ENCODE results near the gene GBA2.

Gene GBA2

GRCh38 chr9:35729101-35729500 lies 19.9 kb downstream of the GBA2 start:
- H3K9me3 ChIP-seq (ENCODE audit: control insufficient read depth, insufficient read depth, low read length): no peaks in the 10 kb centered on the region
- H3K4me3 ChIP-seq (ENCODE audit: low read depth, low read length): peak overlapping the region; percentile 22; the same call in 1 of the 2 replicates
- no peaks in the 10 kb centered on the region for H3K27me3 ChIP-seq (ENCODE audit: control insufficient read depth, insufficient read depth, low read length)
- H3K27ac ChIP-seq (ENCODE audit: low read depth, low read length): peak overlapping the region; percentile 48
- H3K36me3 ChIP-seq (ENCODE audit: control insufficient read depth, insufficient read depth, low read length): peaks cover 16% of the 10 kb centered on the region
- H3K4me1 ChIP-seq (ENCODE audit: control insufficient read depth, insufficient read depth, low read length): peaks cover 53% of the 10 kb centered on the region
- H3K9ac ChIP-seq (ENCODE audit: low read depth, low read length): no peak overlapping the region

GRCh38 chr9:35728041-35728971 lies 20.7 kb downstream of the GBA2 start:
- H3K27me3 ChIP-seq (ENCODE audit: control insufficient read depth, insufficient read depth, low read length): no peaks in the 10 kb centered on the region
- H3K9ac ChIP-seq (ENCODE audit: low read depth, low read length): peak overlapping the region; percentile 50
- H3K27ac ChIP-seq (ENCODE audit: low read depth, low read length): peak overlapping the region; percentile 93
- no peaks in the 10 kb centered on the region for H3K9me3 ChIP-seq (ENCODE audit: control insufficient read depth, insufficient read depth, low read length)
- peak overlapping the region; percentile 51 for H3K4me3 ChIP-seq (ENCODE audit: low read depth, low read length)
- peaks cover 24% of the 10 kb centered on the region for H3K36me3 ChIP-seq (ENCODE audit: control insufficient read depth, insufficient read depth, low read length)
- H3K4me1 ChIP-seq (ENCODE audit: control insufficient read depth, insufficient read depth, low read length): peaks cover 48% of the 10 kb centered on the region

- Histone ChIP-seq H3K9ac (ENCODE audit: low read depth, low read length) (peak overlapping the region; percentile 50), H3K9me3 (ENCODE audit: control insufficient read depth, insufficient read depth, low read length) (no peaks in the 10 kb centered on the region), H3K36me3 (ENCODE audit: control insufficient read depth, insufficient read depth, low read length) (peaks cover 29% of the 10 kb centered on the region), H3K27me3 (ENCODE audit: control insufficient read depth, insufficient read depth, low read length) (no peaks in the 10 kb centered on the region), H3K27ac (ENCODE audit: low read depth, low read length) (peak overlapping the region; percentile 93), H3K4me3 (ENCODE audit: low read depth, low read length) (peak overlapping the region; percentile 51), H3K4me1 (ENCODE audit: control insufficient read depth, insufficient read depth, low read length) (peaks cover 48% of the 10 kb centered on the region)
Measured at GRCh38 chr9:35727676-35728040, 21.4 kb downstream of the GBA2 start.

- H3K4me1 ChIP-seq (ENCODE audit: control insufficient read depth, insufficient read depth, low read length): peaks cover 48% of the 10 kb centered on the region
- H3K27ac ChIP-seq (ENCODE audit: low read depth, low read length): no peak overlapping the region
Measured at GRCh38 chr9:35726931-35727330, 22.1 kb downstream of the GBA2 start.

GRCh38 chr9:35725362-35725761 lies 23.7 kb downstream of the GBA2 start:
- Histone ChIP-seq H3K27me3 (ENCODE audit: control insufficient read depth, insufficient read depth, low read length) (no peaks in the 10 kb centered on the region), H3K36me3 (ENCODE audit: control insufficient read depth, insufficient read depth, low read length) (peaks cover 52% of the 10 kb centered on the region), H3K9me3 (ENCODE audit: control insufficient read depth, insufficient read depth, low read length) (no peaks in the 10 kb centered on the region), H3K4me3 (ENCODE audit: low read depth, low read length) (no peak overlapping the region), H3K9ac (ENCODE audit: low read depth, low read length) (no peak overlapping the region), H3K27ac (ENCODE audit: low read depth, low read length) (no peak overlapping the region), H3K4me1 (ENCODE audit: control insufficient read depth, insufficient read depth, low read length) (peaks cover 37% of the 10 kb centered on the region)

More at GRCh38 chr9:35726931-35727330, 22.1 kb downstream of the GBA2 start:
- Histone ChIP-seq H3K9me3 (ENCODE audit: control insufficient read depth, insufficient read depth, low read length) (no peaks in the 10 kb centered on the region), H3K4me3 (ENCODE audit: low read depth, low read length) (peak overlapping the region; percentile 51; the same call in 1 of the 2 replicates), H3K36me3 (ENCODE audit: control insufficient read depth, insufficient read depth, low read length) (peaks cover 36% of the 10 kb centered on the region), H3K9ac (ENCODE audit: low read depth, low read length) (no peak overlapping the region), H3K27me3 (ENCODE audit: control insufficient read depth, insufficient read depth, low read length) (no peaks in the 10 kb centered on the region)

- H3K4me3 ChIP-seq (ENCODE audit: low read depth, low read length): no peak overlapping the region
- no peaks in the 10 kb centered on the region for H3K9me3 ChIP-seq (ENCODE audit: control insufficient read depth, insufficient read depth, low read length)
- H3K27ac ChIP-seq (ENCODE audit: low read depth, low read length): no peak overlapping the region
- peaks cover 66% of the 10 kb centered on the region for H3K36me3 ChIP-seq (ENCODE audit: control insufficient read depth, insufficient read depth, low read length)
- peaks cover 23% of the 10 kb centered on the region for H3K4me1 ChIP-seq (ENCODE audit: control insufficient read depth, insufficient read depth, low read length)
- no peaks in the 10 kb centered on the region for H3K27me3 ChIP-seq (ENCODE audit: control insufficient read depth, insufficient read depth, low read length)
- H3K9ac ChIP-seq (ENCODE audit: low read depth, low read length): no peak overlapping the region
Measured at GRCh38 chr9:35723908-35724307, 25.1 kb downstream of the GBA2 start.

GRCh38 chr9:35723426-35723825 lies 25.6 kb downstream of the GBA2 start:
- H3K27ac ChIP-seq (ENCODE audit: low read depth, low read length): no peak overlapping the region
- peaks cover 71% of the 10 kb centered on the region for H3K36me3 ChIP-seq (ENCODE audit: control insufficient read depth, insufficient read depth, low read length)
- H3K4me3 ChIP-seq (ENCODE audit: low read depth, low read length): no peak overlapping the region
- no peaks in the 10 kb centered on the region for H3K27me3 ChIP-seq (ENCODE audit: control insufficient read depth, insufficient read depth, low read length)
- peaks cover 18% of the 10 kb centered on the region for H3K4me1 ChIP-seq (ENCODE audit: control insufficient read depth, insufficient read depth, low read length)
- H3K9me3 ChIP-seq (ENCODE audit: control insufficient read depth, insufficient read depth, low read length): no peaks in the 10 kb centered on the region
- H3K9ac ChIP-seq (ENCODE audit: low read depth, low read length): no peak overlapping the region

GRCh38 chr9:35719546-35719945 lies 29.5 kb downstream of the GBA2 start:
- H3K9me3 ChIP-seq (ENCODE audit: control insufficient read depth, insufficient read depth, low read length): no peaks in the 10 kb centered on the region
- no peak overlapping the region for H3K9ac ChIP-seq (ENCODE audit: low read depth, low read length)
- H3K36me3 ChIP-seq (ENCODE audit: control insufficient read depth, insufficient read depth, low read length): peaks cover 98% of the 10 kb centered on the region
- no peaks in the 10 kb centered on the region for H3K4me1 ChIP-seq (ENCODE audit: control insufficient read depth, insufficient read depth, low read length)
- H3K4me3 ChIP-seq (ENCODE audit: low read depth, low read length): no peak overlapping the region
- H3K27me3 ChIP-seq (ENCODE audit: control insufficient read depth, insufficient read depth, low read length): no peaks in the 10 kb centered on the region
- no peak overlapping the region for H3K27ac ChIP-seq (ENCODE audit: low read depth, low read length)

- Histone ChIP-seq H3K36me3 (ENCODE audit: control insufficient read depth, insufficient read depth, low read length) (peaks cover 98% of the 10 kb centered on the region), H3K9ac (ENCODE audit: low read depth, low read length) (no peak overlapping the region), H3K27ac (ENCODE audit: low read depth, low read length) (no peak overlapping the region), H3K27me3 (ENCODE audit: control insufficient read depth, insufficient read depth, low read length) (no peaks in the 10 kb centered on the region), H3K4me1 (ENCODE audit: control insufficient read depth, insufficient read depth, low read length) (no peaks in the 10 kb centered on the region), H3K4me3 (ENCODE audit: low read depth, low read length) (no peak overlapping the region), H3K9me3 (ENCODE audit: control insufficient read depth, insufficient read depth, low read length) (no peaks in the 10 kb centered on the region)
Measured at GRCh38 chr9:35718721-35719511, 30.1 kb downstream of the GBA2 start.

GRCh38 chr9:35717132-35717870 lies 31.7 kb downstream of the GBA2 start:
- H3K4me1 ChIP-seq (ENCODE audit: control insufficient read depth, insufficient read depth, low read length): no peaks in the 10 kb centered on the region
- peaks cover 98% of the 10 kb centered on the region for H3K36me3 ChIP-seq (ENCODE audit: control insufficient read depth, insufficient read depth, low read length)
- no peak overlapping the region for H3K4me3 ChIP-seq (ENCODE audit: low read depth, low read length)
- H3K9me3 ChIP-seq (ENCODE audit: control insufficient read depth, insufficient read depth, low read length): no peaks in the 10 kb centered on the region
- H3K27me3 ChIP-seq (ENCODE audit: control insufficient read depth, insufficient read depth, low read length): no peaks in the 10 kb centered on the region
- H3K27ac ChIP-seq (ENCODE audit: low read depth, low read length): no peak overlapping the region
- H3K9ac ChIP-seq (ENCODE audit: low read depth, low read length): no peak overlapping the region

All from HUES48 (cell line).